Measurements from ENCODE around the gene KL. TPM values are rescaled to one million over a fixed set of nuclear protein-coding genes. Genes with fewer than 3 reads are reported as not detected.

The KL gene
- total and polyA plus RNA-seq, 4 donors = 1.4 to 24.5 (median 5.7) TPM

GRCh38 chr13:33007950-33008349 is 8.3 kb upstream of the KL start:
- Histone ChIP-seq H3K27me3 (ENCODE audit: control insufficient read depth in 3 of 3, insufficient read depth in 3 of 3, low read length in 2 of 3) (no peaks in the 10 kb centered on the region), H3K27ac (ENCODE audit: low read depth in 1 of 2, low read length in 1 of 2) (no peak overlapping the region), H3K9me3 (ENCODE audit: control insufficient read depth in 4 of 4, insufficient read depth in 3 of 4, low read length in 3 of 4) (peaks cover 2 to 17% (median 4%) of the 10 kb centered on the region in 4 donors), H3K4me1 (ENCODE audit: control insufficient read depth in 5 of 5, insufficient read depth in 5 of 5, low read length in 5 of 5) (peaks cover 0 to 4% (median 0%) of the 10 kb centered on the region in 5 donors), H3K9ac (ENCODE audit: insufficient read depth in 1 of 2, low read length in 2 of 2) (no peak overlapping the region), H3K4me3 (no peak overlapping the region), H3K36me3 (ENCODE audit: control insufficient read depth in 4 of 4, insufficient read depth in 4 of 4, low read length in 4 of 4) (no peaks in the 10 kb centered on the region)
- 94 to 96% methylated on average over 3 of the region's 3 CpGs for WGBS, 2 donors
- no peak for ATAC-seq (ENCODE audit: insufficient read depth, low FRiP score)
- DNase-seq = no peak
- no peak for TF ChIP-seq CTCF (IDR thresholded peaks at IDR 0.05; ENCODE audit: control extremely low read depth, extremely low read depth)

DNA sequence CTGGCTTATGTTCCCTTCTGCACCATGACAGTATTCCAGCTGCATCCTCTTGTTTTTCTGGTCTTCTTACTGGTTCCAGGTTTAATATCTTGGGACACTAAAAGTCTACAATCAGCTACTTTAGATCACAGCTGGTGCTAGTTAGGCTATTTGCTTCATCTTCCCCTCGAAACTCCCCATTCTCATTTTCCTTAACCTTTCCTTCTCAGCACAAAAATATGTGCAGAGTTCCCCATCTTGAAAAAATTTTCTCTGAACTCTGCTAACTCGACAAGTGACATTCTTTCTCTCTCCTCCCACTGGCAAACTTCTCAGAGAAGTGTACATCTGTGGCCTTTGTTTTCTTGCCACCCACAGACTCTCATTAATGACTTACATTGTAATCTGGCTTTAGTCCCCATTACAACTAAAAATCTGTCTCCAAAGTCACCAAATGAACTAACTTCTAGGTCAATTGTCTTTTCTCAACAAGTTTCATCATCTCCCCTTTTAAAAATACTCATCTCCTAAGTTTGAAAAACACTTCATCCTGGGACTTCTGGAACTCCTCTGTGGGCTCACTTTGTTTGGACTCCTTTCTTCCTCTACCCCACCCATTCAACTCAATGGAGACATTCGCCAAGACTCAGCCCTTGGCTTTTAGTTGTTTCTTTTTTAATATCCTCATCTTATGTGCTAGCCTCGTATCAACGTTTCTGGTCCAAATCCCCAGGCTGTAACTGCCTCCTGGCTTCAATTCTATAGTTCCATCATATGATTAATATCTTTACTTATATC is 7.1 kb upstream of the KL start:
- DNase-seq (no peak), ATAC-seq (ENCODE audit: insufficient read depth, low FRiP score) (no peak)
- TF ChIP-seq CTCF (IDR thresholded peaks at IDR 0.05; ENCODE audit: control extremely low read depth, extremely low read depth) = no peak
- Histone ChIP-seq H3K9ac (ENCODE audit: insufficient read depth in 1 of 2, low read length in 2 of 2) (no peak overlapping the region), H3K4me1 (ENCODE audit: control insufficient read depth in 5 of 5, insufficient read depth in 5 of 5, low read length in 5 of 5) (peaks cover 0 to 4% (median 0%) of the 10 kb centered on the region in 5 donors), H3K4me3 (no peak overlapping the region), H3K27ac (ENCODE audit: low read depth in 1 of 2, low read length in 1 of 2) (no peak overlapping the region), H3K27me3 (ENCODE audit: control insufficient read depth in 3 of 3, insufficient read depth in 3 of 3, low read length in 2 of 3) (no peaks in the 10 kb centered on the region), H3K36me3 (ENCODE audit: control insufficient read depth in 4 of 4, insufficient read depth in 4 of 4, low read length in 4 of 4) (no peaks in the 10 kb centered on the region), H3K9me3 (ENCODE audit: control insufficient read depth in 4 of 4, insufficient read depth in 3 of 4, low read length in 3 of 4) (peaks cover 2 to 17% (median 4%) of the 10 kb centered on the region in 4 donors)
- WGBS, 2 donors = 69 to 84% methylated on average over 5 of the region's 5 CpGs

DNA sequence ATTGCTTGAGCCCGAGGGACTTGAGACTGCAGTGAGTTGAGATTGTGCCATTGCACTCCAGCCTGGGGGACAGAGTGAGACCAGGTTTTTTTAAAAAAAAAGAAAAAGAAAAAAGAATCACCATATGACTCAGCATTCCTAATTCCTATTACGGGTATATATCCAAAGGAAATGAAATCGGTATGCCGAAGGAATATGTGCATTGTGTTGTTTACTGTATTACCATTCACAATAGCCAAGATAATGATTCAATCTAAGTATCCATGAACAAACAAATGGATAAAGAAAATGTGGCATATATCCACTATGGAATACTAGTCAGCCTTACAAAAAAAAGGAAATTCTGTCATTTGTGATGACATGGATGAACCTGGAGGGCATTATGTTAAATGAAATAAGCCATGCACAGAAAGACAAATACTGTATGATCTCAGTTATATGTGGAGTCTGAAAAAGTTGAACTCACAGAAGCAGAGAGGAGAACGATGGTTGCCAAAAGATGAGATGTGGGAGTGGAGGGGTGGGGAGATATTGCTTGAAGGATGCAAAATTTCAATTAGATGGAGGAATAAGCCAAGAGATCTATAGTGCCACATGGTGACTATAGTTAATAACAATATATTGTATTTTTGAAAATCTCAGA is 4.3 kb upstream of the KL start:
- TF ChIP-seq CTCF (IDR thresholded peaks at IDR 0.05; ENCODE audit: control extremely low read depth, extremely low read depth) = no peak
- Histone ChIP-seq H3K9ac (ENCODE audit: insufficient read depth in 1 of 2, low read length in 2 of 2) (no peak overlapping the region), H3K36me3 (ENCODE audit: control insufficient read depth in 4 of 4, insufficient read depth in 4 of 4, low read length in 4 of 4) (no peaks in the 10 kb centered on the region), H3K27ac (ENCODE audit: low read depth in 1 of 2, low read length in 1 of 2) (no peak overlapping the region), H3K27me3 (ENCODE audit: control insufficient read depth in 3 of 3, insufficient read depth in 3 of 3, low read length in 2 of 3) (peaks cover 0 to 10% (median 6%) of the 10 kb centered on the region in 3 donors), H3K4me1 (ENCODE audit: control insufficient read depth in 5 of 5, insufficient read depth in 5 of 5, low read length in 5 of 5) (peaks cover 0 to 8% (median 0%) of the 10 kb centered on the region in 5 donors), H3K4me3 (no peak overlapping the region), H3K9me3 (ENCODE audit: control insufficient read depth in 4 of 4, insufficient read depth in 3 of 4, low read length in 3 of 4) (peaks cover 2 to 17% (median 4%) of the 10 kb centered on the region in 4 donors)
- WGBS, 2 donors = 73 to 77% methylated on average over 5 of the region's 5 CpGs
- ATAC-seq (ENCODE audit: insufficient read depth, low FRiP score) (no peak), DNase-seq (no peak)
